ENCODE data around the gene ADCY5.

ADCY5 gene

DNA sequence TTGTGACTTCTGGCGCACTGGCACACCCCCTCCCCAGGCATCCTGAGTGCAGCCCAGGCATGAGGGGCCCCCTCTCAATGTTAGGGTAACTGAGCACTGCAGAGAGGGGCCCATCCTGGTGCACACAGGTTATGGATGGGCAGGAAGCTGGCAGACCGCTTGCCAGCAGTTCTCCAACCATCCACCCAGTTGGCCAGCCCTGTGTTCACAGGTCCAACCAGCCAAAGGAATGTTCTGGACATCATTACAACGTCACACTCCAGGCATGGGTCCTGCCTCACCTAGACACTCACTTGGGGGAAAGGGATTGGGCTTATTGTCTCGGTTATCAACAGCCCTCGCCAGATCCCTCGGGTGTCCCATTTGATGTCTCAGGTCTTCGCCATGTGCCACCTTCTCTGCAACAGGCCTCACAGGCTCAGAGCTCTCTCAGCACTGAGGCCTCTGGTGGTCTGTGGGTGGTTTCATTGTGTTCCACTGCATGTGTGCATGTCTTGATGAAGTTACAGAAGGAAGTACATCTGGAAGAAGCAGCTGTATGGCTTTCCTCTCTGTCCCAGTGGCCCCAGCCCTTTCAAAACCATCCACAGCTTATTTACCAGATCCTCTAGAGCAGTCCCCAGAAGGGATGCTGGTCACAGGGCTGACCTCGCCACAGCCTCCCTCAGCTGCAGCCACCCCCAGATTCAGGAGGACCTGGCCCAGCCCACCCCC is 23.7 kb downstream of the ADCY5 start:
- no peak for DNase-seq

GRCh38 chr3:123424321-123424998 is 24.4 kb downstream of the ADCY5 start:
- DNase-seq, result no peak

- DNase-seq, result no peak
Measured at GRCh38 chr3:123423806-123424205, 25.1 kb downstream of the ADCY5 start.

- no peak for DNase-seq
Measured at GRCh38 chr3:123423031-123423430, 25.9 kb downstream of the ADCY5 start.

GRCh38 chr3:123422457-123422856 is 26.4 kb downstream of the ADCY5 start:
- DNase-seq, result no peak

- DNase-seq, result no peak
Measured at GRCh38 chr3:123421353-123422174, 27.3 kb downstream of the ADCY5 start.

- DNase-seq, result no peak
Measured at GRCh38 chr3:123420416-123420968, 28.4 kb downstream of the ADCY5 start.

DNA sequence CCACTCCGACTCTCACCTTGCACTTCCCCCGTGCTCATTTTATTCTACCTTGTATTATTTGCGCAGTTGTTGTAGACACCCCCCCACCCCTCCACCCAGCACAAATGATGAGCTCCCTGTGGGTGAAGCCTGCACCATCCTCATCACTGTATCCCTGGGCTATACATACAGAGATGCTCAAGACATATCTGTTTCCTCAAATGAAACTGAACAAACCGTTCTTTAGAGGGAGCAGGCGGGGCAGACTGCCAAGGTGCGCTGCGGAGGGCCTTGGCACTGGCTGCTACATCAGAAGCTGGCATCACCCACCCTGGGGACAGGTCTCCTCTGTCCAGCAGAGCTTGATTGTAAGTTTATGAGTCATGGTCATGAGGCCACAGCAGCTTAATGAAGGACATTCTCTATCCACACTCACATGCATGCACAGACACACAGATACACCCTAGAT is 29.0 kb downstream of the ADCY5 start:
- DNase-seq, result no peak

DNA sequence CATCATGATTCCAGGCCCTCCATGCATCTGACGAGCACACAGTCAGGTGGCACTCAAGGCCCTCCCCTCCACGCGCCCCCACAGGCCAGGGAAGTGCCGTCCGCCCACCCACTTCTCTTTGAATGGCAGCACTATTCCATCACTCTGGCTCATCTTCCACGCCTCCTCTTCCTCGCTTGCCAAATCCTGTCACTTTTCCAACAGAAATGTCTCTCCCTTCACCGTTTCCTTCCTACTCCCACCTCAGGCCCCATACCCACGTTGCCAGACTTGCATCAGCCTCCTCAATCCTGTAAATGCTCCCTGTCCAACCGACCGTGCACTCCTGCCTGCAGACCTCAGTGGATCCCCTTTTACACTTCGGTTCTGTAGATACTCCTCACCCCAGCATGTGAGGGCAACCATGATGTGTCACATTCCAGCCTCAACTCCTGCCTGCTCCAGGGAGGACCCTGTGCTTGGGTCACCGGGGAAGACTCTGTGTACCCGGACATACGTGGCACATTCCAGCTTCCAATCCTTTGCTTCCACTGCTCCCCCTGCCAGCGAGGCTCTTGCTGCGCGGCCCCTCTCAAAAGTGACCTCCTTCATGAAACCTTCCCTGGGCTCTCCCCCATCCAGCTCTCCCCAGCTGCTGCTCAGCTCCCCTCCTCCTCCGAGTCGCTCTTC is 29.6 kb downstream of the ADCY5 start:
- no peak for DNase-seq

GRCh38 chr3:123416647-123417046 is 32.2 kb downstream of the ADCY5 start:
- no peak for DNase-seq

DNA sequence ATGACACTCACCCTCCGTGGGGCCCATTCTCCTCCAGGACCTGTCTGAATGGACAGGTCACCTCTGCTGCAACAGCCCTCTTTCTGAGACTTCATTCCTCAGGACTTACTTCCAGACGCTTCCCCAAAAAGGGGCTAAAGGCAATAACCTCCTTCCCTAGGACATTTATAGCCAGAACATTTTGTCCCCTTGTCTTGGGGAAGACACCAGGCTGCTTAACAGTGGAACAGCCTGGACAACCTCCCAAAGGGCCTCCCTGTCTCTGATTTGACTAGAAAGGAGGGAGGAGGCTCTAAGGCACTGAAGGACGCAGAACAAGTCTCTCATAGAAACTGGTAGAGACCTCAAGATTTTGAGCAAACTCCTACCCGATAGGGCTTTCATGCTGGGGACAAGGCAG is 32.7 kb downstream of the ADCY5 start:
- DNase-seq, result no peak

GRCh38 chr3:123414973-123415775 is 33.7 kb downstream of the ADCY5 start:
- no peak for DNase-seq

DNA sequence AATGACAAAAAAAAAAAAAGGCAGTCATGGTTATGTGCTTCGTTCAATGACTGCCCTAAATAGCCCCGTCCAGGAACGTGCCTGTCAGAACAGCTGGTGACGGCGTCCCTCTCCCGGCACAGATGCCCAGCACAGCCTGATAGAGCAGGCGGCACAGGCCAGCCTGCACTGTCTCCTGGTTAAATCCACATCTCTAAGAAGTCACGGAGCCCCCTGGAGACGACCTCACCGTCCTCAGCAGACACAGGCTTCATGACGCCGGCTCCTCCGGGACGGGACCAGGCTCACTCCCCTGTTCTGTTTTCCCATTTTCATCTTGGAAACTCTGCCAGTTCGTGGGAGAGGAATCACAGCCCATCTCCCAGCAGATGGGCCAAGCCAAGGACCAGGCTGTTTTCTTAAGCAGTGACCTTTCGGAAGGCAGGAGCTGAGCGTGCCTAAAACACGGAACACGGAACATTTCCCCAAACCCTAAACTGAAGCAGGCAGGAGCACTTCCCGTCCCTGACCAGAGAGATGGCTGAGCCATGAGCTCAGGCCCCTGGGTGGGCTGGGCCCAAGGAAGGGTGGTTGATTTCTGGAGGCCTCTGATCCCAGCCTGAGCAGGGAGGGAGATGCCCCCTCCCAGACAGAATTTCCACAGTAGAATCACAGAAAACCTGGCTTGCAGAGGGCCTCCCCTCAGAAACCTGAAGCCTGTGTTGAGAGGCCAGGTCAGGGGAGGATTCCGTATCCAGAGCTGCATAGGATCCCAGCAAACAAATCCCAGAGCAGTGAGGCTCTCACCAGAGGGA is 35.9 kb downstream of the ADCY5 start:
- no peak for DNase-seq

DNA sequence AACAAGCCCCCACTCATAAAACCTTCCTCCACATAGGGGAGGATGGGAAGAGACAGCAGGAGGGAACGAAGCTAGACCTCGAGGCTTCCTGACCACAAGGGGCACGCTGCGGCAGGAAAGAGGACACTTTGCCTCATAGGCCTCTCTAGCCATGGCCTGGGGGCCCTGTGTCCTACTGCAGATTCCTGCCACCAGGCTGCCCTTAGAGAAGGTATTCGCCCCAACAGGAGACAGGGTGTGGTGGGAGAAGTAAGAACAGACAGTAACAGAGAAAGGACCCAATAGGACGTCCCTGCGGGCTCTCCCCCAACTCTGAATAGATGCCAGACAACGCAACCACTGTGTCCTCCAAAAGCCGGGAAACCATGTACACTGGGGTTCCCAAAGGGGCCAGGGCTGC is 36.8 kb downstream of the ADCY5 start:
- DNase-seq, result no peak

DNA sequence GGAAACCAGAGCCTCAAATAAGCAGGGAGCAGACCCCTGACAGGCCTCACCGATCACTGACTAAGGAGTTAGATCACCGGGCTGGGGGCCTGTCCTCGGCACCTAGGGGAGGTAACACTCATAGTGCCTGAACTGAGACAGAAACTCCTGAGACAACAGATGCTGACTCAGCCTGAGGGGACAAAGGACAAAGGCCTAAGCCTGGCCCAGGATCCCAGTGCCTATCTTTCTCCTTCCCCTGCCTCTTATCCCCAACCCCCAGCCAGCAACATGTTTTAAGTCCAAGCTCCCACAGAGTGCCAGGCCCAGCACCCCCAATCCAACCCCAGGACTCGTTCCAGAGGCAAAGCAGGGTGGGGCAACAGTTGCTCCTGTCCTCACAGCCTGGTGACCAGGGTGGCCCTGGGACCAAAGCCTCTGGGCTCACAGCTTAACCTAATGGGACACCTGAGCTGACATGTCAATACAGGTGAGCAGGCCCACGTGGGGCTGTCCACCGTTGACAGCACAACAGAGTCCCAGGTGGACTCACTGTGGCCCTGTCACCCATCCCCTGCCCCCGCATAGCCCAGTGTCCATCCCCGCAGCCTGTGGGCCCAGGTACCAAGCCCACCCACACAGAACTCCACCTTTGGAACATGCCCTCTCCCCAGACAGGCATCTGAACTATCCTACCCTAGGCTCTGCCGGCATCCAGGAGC is 37.4 kb downstream of the ADCY5 start:
- DNase-seq, result no peak

DNA sequence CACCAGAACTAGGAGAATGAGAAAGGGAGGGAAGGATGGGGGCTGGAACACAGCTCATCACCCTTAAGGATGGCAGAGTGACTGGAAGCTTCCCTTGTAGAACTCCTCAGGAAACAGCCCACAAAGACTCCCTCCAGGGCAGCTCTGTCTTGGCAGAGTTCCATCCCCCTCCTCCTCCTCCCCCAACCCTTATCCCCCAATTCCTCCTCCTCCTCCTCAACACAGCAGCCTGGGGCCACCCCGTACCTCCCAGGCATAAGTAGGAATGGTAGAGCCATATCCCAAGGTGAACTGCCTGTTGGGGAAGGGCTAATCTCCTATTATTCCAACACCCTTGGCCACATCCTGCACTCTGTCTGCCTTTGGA is 38.8 kb downstream of the ADCY5 start:
- no peak for DNase-seq

DNA sequence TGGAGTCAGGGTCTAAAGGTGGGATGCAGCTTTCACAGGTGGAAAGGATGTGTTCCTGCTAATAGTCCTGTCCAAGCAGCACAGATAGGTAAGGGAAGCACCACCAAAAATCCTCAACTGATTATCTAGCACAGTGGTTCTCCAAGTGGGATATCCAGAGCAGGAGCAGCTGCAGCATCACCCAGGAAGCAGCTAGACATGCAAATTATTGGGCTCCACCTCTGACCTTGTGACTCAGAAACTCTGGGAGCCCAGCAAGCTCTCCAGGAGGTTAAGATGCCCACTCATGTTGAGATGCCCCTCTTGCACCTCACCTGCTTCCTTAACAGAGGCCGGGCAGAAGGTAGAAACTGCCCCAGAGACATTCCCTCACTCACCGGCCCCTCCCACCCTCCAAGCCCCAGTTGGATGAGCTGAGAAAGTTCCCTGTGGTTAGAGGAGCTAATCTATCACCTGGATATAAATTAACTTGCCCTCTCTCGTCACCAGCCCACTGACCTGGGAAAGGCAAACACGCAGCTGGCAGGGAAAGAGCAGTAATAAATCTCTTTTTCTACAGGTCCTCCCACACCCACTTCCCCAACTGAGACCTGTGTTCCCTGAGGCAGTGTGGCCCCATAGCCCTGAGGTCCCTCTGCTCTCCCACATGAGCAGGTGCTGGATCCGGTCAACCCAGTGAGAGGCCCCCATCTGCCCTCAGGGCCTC is 39.3 kb downstream of the ADCY5 start:
- DNase-seq, result no peak

DNA sequence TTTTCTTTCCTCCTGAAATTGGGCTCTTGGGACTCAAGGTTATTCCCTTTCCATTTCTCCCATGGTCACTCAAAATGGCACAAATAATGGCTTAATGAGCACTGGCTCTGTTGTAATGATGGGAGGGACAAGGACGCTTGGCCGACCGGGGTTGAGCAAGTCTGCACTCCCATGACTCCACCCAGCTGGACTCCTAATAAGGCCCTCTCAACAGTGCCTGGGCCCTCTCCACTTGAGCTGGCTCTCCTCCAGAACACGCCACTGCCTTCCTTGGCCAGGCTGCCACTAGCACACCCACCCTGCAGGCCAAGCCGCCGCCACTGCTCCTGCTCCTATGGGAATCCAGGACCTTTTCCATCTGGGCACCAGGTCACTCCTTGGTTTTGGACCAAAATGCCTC is 42.3 kb downstream of the ADCY5 start:
- no peak for DNase-seq

GRCh38 chr3:123405936-123406510 is 42.9 kb downstream of the ADCY5 start:
- no peak for DNase-seq

GRCh38 chr3:123405021-123405420 is 43.9 kb downstream of the ADCY5 start:
- no peak for DNase-seq
